Measurements from ENCODE around the gene PPP3CA.

PPP3CA gene

DNA sequence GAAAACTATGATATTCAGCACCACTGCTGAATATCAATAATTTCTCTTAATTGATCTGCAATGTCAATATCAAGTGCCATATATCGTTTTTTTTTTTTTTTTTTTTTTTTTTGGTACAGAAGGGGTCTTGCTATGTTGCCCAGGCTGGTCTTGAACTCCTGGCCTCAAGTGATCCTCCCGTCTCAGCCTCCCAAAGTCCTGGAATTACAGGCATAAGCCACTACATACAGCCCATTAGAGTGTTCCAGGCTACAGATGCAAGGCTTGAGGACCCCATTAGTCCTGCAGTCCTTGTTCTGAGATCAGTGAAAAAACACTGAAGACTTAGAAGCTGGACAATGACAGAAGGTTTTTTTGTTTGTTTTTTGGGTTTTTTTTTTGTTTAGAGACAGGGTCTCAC, 48.3 kb downstream of the PPP3CA start:
- TF ChIP-seq CTCF (conservative IDR thresholded peaks at IDR 0.05): no peak
- H3K27ac ChIP-seq: peak overlapping the region; percentile 64

- TF ChIP-seq CTCF (conservative IDR thresholded peaks at IDR 0.05): no peak
- H3K27ac ChIP-seq: no peak overlapping the region
These were observed 51.6 kb downstream of the PPP3CA start for GRCh38 chr4:101295691-101296090.

GRCh38 chr4:101294597-101294996, 52.7 kb downstream of the PPP3CA start:
- TF ChIP-seq CTCF (conservative IDR thresholded peaks at IDR 0.05): no peak
- H3K27ac ChIP-seq: no peak overlapping the region

- no peak for TF ChIP-seq CTCF (conservative IDR thresholded peaks at IDR 0.05)
These were observed 54.4 kb downstream of the PPP3CA start for GRCh38 chr4:101292901-101293300.

DNA sequence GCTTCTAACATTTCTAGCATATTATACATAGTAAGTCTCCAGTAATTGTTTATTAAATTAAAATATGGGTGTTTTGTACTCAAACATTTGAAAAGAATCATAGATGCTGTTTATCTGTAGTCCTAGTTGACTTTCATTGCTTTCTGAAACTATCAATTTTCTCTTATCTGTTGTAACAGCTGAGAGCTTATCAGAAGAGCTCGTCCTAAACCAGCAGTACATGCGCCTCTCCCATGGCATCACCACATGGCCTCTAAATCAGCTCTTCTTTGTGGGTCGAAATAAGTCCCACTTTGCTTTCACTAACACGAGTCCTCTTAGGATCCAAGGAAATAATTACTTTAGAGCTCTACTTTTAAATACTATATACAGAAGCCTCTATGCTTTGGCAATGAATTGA, 55.1 kb downstream of the PPP3CA start:
- TF ChIP-seq CTCF (conservative IDR thresholded peaks at IDR 0.05): no peak
- no peak overlapping the region for H3K27ac ChIP-seq

More at GRCh38 chr4:101292901-101293300, 54.4 kb downstream of the PPP3CA start:
- H3K27ac ChIP-seq: no peak overlapping the region

GRCh38 chr4:101291198-101291597, 56.1 kb downstream of the PPP3CA start:
- no peak for TF ChIP-seq CTCF (conservative IDR thresholded peaks at IDR 0.05)
- H3K27ac ChIP-seq: no peak overlapping the region

DNA sequence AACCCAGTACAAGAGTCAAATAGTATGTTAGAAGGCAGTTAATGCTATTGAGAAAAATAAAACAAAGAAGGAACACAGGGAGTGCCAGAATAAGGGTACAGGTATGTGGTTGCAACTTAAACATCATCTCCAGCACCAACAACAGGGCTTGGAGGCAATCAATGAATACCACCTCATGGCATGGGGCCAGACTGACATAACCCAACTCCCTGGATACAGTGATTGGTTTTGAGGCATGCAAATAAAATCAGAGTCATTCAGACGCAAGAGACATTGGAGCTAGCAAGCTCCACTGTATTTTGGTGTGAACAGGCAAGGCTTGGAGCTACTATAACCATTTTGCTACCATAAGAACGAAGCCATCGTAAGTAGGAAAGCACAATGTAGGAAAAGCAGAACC, 56.7 kb downstream of the PPP3CA start:
- no peak overlapping the region for H3K27ac ChIP-seq
- TF ChIP-seq CTCF (conservative IDR thresholded peaks at IDR 0.05): no peak

DNA sequence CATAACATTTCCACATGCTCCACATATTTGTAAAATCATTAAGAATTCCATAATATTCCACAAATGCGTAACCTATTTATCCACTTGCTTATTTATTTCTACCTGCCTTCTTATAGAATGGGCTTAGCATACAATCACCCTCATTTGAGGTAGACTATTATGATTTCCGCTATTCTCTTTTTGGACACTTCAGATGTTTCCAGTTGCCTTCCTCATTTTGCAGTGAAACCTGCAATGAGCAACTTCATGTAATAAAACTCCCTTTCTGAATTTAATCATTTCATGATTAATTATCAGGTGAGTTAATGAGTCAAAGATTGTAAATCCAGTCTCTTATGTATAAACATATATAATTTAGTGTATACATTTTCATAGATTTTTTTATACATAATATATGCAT, 58.0 kb downstream of the PPP3CA start:
- no peak overlapping the region; the same call in 1 of the 2 replicates for H3K27ac ChIP-seq
- no peak for TF ChIP-seq CTCF (conservative IDR thresholded peaks at IDR 0.05)
